Skeletal muscle cell (primary cell): ENCODE measurements around the gene MARK1.

Source experiments
- DNase-seq: peaks from one replicate; pipeline ENCODE4 v3.0.0-alpha.2; 2010; ENCODE audit warnings: low read depth
- H3K4me3 ChIP-seq: 2 replicates; pipeline ENCODE4 v1.5.1; 2011; ENCODE audit warnings: low read depth, mild to moderate bottlenecking, control low read depth, low read length, moderate library complexity

Gene MARK1

GRCh38 chr1:220527279-220527907 lies 543 bp upstream of the MARK1 start:
- peak overlapping the region; percentile 69 for H3K4me3 ChIP-seq
- DNase-seq: no peak

- no peak for DNase-seq
These were observed 954 bp downstream of the MARK1 start for GRCh38 chr1:220528679-220529501.

GRCh38 chr1:220529521-220530020 lies 1.6 kb downstream of the MARK1 start:
- H3K4me3 ChIP-seq: peak overlapping the region; percentile 69
- no peak for DNase-seq

More at GRCh38 chr1:220528679-220529501, 954 bp downstream of the MARK1 start:
- peak overlapping the region; percentile 69 for H3K4me3 ChIP-seq

GRCh38 chr1:220533504-220534109 lies 5.7 kb downstream of the MARK1 start:
- H3K4me3 ChIP-seq: no peak overlapping the region
- DNase-seq: no peak

GRCh38 chr1:220544901-220545303 lies 17.0 kb downstream of the MARK1 start:
- no peak for DNase-seq
- H3K4me3 ChIP-seq: no peak overlapping the region

- H3K4me3 ChIP-seq: no peak overlapping the region
- DNase-seq: no peak
These were observed 23.0 kb downstream of the MARK1 start for GRCh38 chr1:220550811-220551399.

- no peak for DNase-seq
These were observed 23.8 kb downstream of the MARK1 start for GRCh38 chr1:220551718-220552117.

GRCh38 chr1:220552672-220553260 lies 24.8 kb downstream of the MARK1 start:
- H3K4me3 ChIP-seq: no peak overlapping the region
- DNase-seq: peak; percentile 7

More at GRCh38 chr1:220551718-220552117, 23.8 kb downstream of the MARK1 start:
- no peak overlapping the region for H3K4me3 ChIP-seq

- no peak for DNase-seq
- no peak overlapping the region for H3K4me3 ChIP-seq
These were observed 28.7 kb downstream of the MARK1 start for GRCh38 chr1:220556641-220557040.

- H3K4me3 ChIP-seq: no peak overlapping the region
- DNase-seq: no peak
These were observed 35.6 kb downstream of the MARK1 start for GRCh38 chr1:220563564-220563963.

- DNase-seq: no peak
- H3K4me3 ChIP-seq: no peak overlapping the region
These were observed 36.3 kb downstream of the MARK1 start for GRCh38 chr1:220564216-220564615.

- DNase-seq: no peak
- no peak overlapping the region for H3K4me3 ChIP-seq
These were observed 37.7 kb downstream of the MARK1 start for GRCh38 chr1:220565670-220566069.

- no peak overlapping the region for H3K4me3 ChIP-seq
- no peak for DNase-seq
These were observed 38.9 kb downstream of the MARK1 start for GRCh38 chr1:220566869-220567268.

GRCh38 chr1:220572416-220572815 lies 44.5 kb downstream of the MARK1 start:
- no peak overlapping the region for H3K4me3 ChIP-seq
- no peak for DNase-seq

GRCh38 chr1:220573836-220574235 lies 45.9 kb downstream of the MARK1 start:
- no peak for DNase-seq
- no peak overlapping the region for H3K4me3 ChIP-seq

- no peak for DNase-seq
- no peak overlapping the region for H3K4me3 ChIP-seq
These were observed 48.0 kb downstream of the MARK1 start for GRCh38 chr1:220575718-220576497.

GRCh38 chr1:220577926-220578325 lies 50.0 kb downstream of the MARK1 start:
- DNase-seq: no peak

GRCh38 chr1:220579317-220579716 lies 51.4 kb downstream of the MARK1 start:
- DNase-seq: no peak
- H3K4me3 ChIP-seq: no peak overlapping the region

More at GRCh38 chr1:220577926-220578325, 50.0 kb downstream of the MARK1 start:
- no peak overlapping the region for H3K4me3 ChIP-seq

- H3K4me3 ChIP-seq: no peak overlapping the region
- no peak for DNase-seq
These were observed 64.8 kb downstream of the MARK1 start for GRCh38 chr1:220592714-220593113.
